Measurements from ENCODE around the gene PDE1A. TPM values are rescaled to one million over a fixed set of nuclear protein-coding genes. Genes with fewer than 3 reads are reported as not detected.

Gene PDE1A
- total RNA-seq, 4 donors from 2014 or later, result 13.1 to 83.1 (median 27.3) TPM

GRCh38 chr2:182207049-182207746, 219.6 kb downstream of the PDE1A start:
- TF ChIP-seq, protein P1, sequence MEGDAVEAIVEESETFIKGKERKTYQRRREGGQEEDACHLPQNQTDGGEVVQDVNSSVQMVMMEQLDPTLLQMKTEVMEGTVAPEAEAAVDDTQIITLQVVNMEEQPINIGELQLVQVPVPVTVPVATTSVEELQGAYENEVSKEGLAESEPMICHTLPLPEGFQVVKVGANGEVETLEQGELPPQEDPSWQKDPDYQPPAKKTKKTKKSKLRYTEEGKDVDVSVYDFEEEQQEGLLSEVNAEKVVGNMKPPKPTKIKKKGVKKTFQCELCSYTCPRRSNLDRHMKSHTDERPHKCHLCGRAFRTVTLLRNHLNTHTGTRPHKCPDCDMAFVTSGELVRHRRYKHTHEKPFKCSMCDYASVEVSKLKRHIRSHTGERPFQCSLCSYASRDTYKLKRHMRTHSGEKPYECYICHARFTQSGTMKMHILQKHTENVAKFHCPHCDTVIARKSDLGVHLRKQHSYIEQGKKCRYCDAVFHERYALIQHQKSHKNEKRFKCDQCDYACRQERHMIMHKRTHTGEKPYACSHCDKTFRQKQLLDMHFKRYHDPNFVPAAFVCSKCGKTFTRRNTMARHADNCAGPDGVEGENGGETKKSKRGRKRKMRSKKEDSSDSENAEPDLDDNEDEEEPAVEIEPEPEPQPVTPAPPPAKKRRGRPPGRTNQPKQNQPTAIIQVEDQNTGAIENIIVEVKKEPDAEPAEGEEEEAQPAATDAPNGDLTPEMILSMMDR (IDR thresholded peaks at IDR 0.05), result no peak
- TF ChIP-seq POLR2A (IDR thresholded peaks at IDR 0.05), result no peak
- intact Hi-C loops (cut with DNase I; ENCODE audit: low total_unique reads), result no loop called here
- Histone ChIP-seq H3K4me3 (no peak overlapping the region), H3K4me1 (no peaks in the 10 kb centered on the region), H3K27ac (no peak overlapping the region), H3K9me3 (no peaks in the 10 kb centered on the region), H3K27me3 (no peaks in the 10 kb centered on the region), H3K36me3 (no peaks in the 10 kb centered on the region)
- no peak for DNase-seq

GRCh38 chr2:182197529-182197928, 229.3 kb downstream of the PDE1A start:
- no peak overlapping the region for H3K27ac ChIP-seq
- H3K9me3 ChIP-seq, result no peaks in the 10 kb centered on the region
- no peak for TF ChIP-seq POLR2A (IDR thresholded peaks at IDR 0.05)
- TF ChIP-seq, protein P1 (IDR thresholded peaks at IDR 0.05), result no peak
- H3K4me3 ChIP-seq, result no peak overlapping the region
- H3K36me3 ChIP-seq, result no peaks in the 10 kb centered on the region
- no peaks in the 10 kb centered on the region for H3K4me1 ChIP-seq
- intact Hi-C loops (cut with DNase I; ENCODE audit: low total_unique reads), result no loop called here
- H3K27me3 ChIP-seq, result no peaks in the 10 kb centered on the region
- no peak for DNase-seq

DNA sequence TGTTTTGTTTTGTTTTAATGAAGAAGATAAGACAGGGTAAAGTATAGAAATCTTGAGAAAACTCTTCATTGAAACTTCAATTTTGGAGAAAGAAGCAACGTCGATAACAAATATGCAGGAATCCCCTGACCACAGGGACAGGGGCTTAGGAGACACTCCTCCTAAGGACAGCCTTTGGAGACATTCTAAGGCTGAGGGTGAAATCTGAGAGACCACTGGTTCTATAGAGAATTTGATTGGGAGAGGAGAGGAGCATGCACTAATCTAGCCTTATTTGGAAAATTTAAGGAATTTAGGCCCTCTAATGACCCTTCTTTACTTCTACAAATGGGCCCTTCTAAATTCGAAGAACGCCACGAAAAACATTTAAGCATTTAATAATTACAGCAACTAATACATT, 233.5 kb downstream of the PDE1A start:
- Histone ChIP-seq H3K9me3 (no peaks in the 10 kb centered on the region), H3K27ac (no peak overlapping the region), H3K27me3 (no peaks in the 10 kb centered on the region), H3K4me3 (no peak overlapping the region), H3K36me3 (no peaks in the 10 kb centered on the region), H3K4me1 (no peaks in the 10 kb centered on the region)
- intact Hi-C loops (cut with DNase I; ENCODE audit: low total_unique reads), result no loop called here
- TF ChIP-seq, protein P1 (IDR thresholded peaks at IDR 0.05), result no peak
- TF ChIP-seq POLR2A (IDR thresholded peaks at IDR 0.05), result no peak
- DNase-seq, result no peak

DNA sequence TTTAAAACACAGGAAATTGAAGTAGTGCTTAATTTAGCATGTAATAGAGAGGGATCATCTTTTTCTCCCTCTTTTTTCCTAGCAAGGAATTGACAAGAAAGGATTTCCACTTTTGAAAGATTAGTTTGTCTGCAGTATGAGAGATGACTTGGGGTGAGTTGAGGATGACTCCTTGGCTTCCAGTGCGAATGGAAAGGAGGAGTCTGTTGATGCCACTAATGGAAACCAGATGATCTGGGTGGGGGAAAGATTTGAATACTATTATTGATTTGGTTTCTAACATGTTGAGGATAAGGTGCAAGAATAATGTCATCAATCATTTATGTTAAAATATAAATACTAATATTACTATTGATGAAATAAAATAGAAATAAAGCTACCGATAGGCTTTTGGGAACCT, 235.8 kb downstream of the PDE1A start:
- Histone ChIP-seq H3K27me3 (no peaks in the 10 kb centered on the region), H3K27ac (no peak overlapping the region), H3K36me3 (no peaks in the 10 kb centered on the region), H3K9me3 (no peaks in the 10 kb centered on the region), H3K4me3 (no peak overlapping the region), H3K4me1 (no peaks in the 10 kb centered on the region)
- no peak for TF ChIP-seq POLR2A (IDR thresholded peaks at IDR 0.05)
- TF ChIP-seq, protein P1 (IDR thresholded peaks at IDR 0.05), result no peak
- intact Hi-C loops (cut with DNase I; ENCODE audit: low total_unique reads), result no loop called here
- DNase-seq, result no peak

- TF ChIP-seq, protein P1 (IDR thresholded peaks at IDR 0.05), result no peak
- TF ChIP-seq POLR2A (IDR thresholded peaks at IDR 0.05), result no peak
Observed at GRCh38 chr2:182187130-182187529, 239.7 kb downstream of the PDE1A start.

More at GRCh38 chr2:182187130-182187529, 239.7 kb downstream of the PDE1A start:
- no peak for DNase-seq
- intact Hi-C loops (cut with DNase I; ENCODE audit: low total_unique reads), result loop anchor here (5.0 kb wide), 1 partner anchor 465 kb away; no protein-coding TSS in a partner anchor
- no peak overlapping the region for H3K4me3 ChIP-seq
- H3K27ac ChIP-seq, result no peak overlapping the region
- H3K36me3 ChIP-seq, result no peaks in the 10 kb centered on the region
- no peaks in the 10 kb centered on the region for H3K27me3 ChIP-seq
- no peaks in the 10 kb centered on the region for H3K4me1 ChIP-seq
- no peaks in the 10 kb centered on the region for H3K9me3 ChIP-seq

Data from uterus (tissue), 4 donors.